GM12878 (cell line): ENCODE data around the gene YKT6.

Source experiments
- CHD2 ChIP-seq: IDR thresholded peaks from 2 replicates; pipeline ENCODE4 v1.6.1; 2011; ENCODE audit warnings: low read depth, low read length, improper control_type of control experiment, borderline replicate concordance
- CTCF ChIP-seq, 3 experiments: IDR thresholded peaks in 2 of 3; conservative IDR thresholded peaks in 1 of 3; 2 replicates each; pipeline ENCODE4 v1.5.1; 2011; ENCODE audit warnings: low read depth in 3 of 3, low read length in 3 of 3, mild to moderate bottlenecking in 3 of 3, control low read depth in 2 of 3, moderate library complexity in 2 of 3, inconsistent platforms in 1 of 3, mixed read lengths in 1 of 3; ENCODE audit not compliant: control insufficient read depth in 2 of 3, insufficient read depth in 1 of 3; ENCODE audit errors: extremely low read depth in 1 of 3

GRCh38 chr7:44232901-44233715, 32.3 kb downstream of the YKT6 start:
- no peak for TF ChIP-seq CHD2
- TF ChIP-seq CTCF (IDR thresholded peaks at IDR 0.05 in 2 of 3, conservative IDR thresholded peaks at IDR 0.05 in 1 of 3; ENCODE audit: control insufficient read depth in 2 of 3, extremely low read depth in 1 of 3, insufficient read depth in 1 of 3, low read depth in 3 of 3, low read length in 3 of 3), result no peak
